KMS-11 (cell line): ENCODE data around the gene UNCX.
"Not testable (repeated sequence)": the region's sequence is repeated elsewhere in the genome, so short reads cannot be mapped to it uniquely, and the experiment has no call there.

Experiments used
- H2AFZ ChIP-seq: fragments of 200-600 bp; sonication (generic); 2 replicates; pipeline ENCODE4 v1.6.1; 2016; ENCODE audit warnings: antibody characterized with exemption, mixed run types, low read depth
- H3K27ac ChIP-seq: fragments of 200-600 bp; sonication (generic); 2 replicates; pipeline ENCODE4 v1.6.1; 2016; ENCODE audit warnings: mild to moderate bottlenecking, mixed run types
- H3K27me3 ChIP-seq: fragments of 200-600 bp; sonication (generic); 2 replicates; pipeline ENCODE4 v1.6.1; 2017; ENCODE audit warnings: mild to moderate bottlenecking, low read depth, mixed run types, moderate library complexity; ENCODE audit not compliant: insufficient read depth
- H3K36me3 ChIP-seq: fragments of 200-600 bp; sonication (generic); 2 replicates; pipeline ENCODE4 v1.6.1; 2017; ENCODE audit warnings: mild to moderate bottlenecking, mixed run types; ENCODE audit not compliant: insufficient read depth
- H3K4me1 ChIP-seq: fragments of 200-600 bp; sonication (generic); 2 replicates; pipeline ENCODE4 v1.6.1; 2016; ENCODE audit warnings: mild to moderate bottlenecking, low read depth, mixed run types; ENCODE audit not compliant: poor library complexity, severe bottlenecking
- H3K4me2 ChIP-seq: fragments of 200-600 bp; sonication (generic); 2 replicates; pipeline ENCODE4 v1.7.0; 2016; ENCODE audit warnings: mild to moderate bottlenecking, mixed run types
- H3K4me3 ChIP-seq: fragments of 200-600 bp; sonication (generic); IDR thresholded peaks from 2 replicates; pipeline ENCODE4 v1.6.1; 2017; ENCODE audit warnings: low read depth, low read length, mixed read lengths; ENCODE audit not compliant: insufficient read depth
- H3K79me2 ChIP-seq: fragments of 200-600 bp; sonication (generic); 2 replicates; pipeline ENCODE4 v1.6.1; 2016; ENCODE audit warnings: low read depth, mixed run types; ENCODE audit not compliant: insufficient read depth
- H3K9ac ChIP-seq: fragments of 200-600 bp; sonication (generic); 2 replicates; pipeline ENCODE4 v1.6.1; 2016; ENCODE audit warnings: mild to moderate bottlenecking, mixed run types
- H4K20me1 ChIP-seq: fragments of 200-600 bp; sonication (generic); 2 replicates; pipeline ENCODE4 v1.6.1; 2016; ENCODE audit warnings: mild to moderate bottlenecking, mixed run types; ENCODE audit not compliant: insufficient read depth
- TF ChIP-seq, protein P1 (sequence below): fragments of 200-600 bp; sonication (generic); conservative IDR thresholded peaks from 2 replicates; pipeline ENCODE4 v1.6.1; 2017; ENCODE audit warnings: low read depth, mild to moderate bottlenecking, antibody characterized with exemption, low read length, moderate library complexity, mixed read lengths

Gene UNCX

DNA sequence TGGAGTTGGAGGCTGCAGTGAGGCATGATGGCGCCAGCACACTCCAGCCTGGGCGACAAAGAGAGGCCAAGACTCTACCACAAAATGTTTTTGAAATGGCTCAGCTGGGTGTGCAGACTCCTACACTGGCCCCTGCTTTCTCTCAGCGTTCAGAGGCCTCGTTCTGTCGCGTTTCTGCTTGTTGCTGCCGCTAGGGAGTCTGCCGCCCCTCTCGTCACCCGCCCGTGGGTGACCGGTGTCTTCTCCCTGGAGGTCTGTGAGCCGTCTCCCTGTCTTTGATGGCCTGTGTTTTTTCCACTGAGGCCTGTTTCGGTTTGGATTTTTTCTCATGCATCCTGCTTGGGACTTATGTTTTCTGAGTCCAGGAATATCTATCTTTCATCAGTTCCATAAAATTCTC, 23.6 kb upstream of the UNCX start:
- Histone ChIP-seq H3K27ac (no peak overlapping the region), H3K9ac (no peak overlapping the region), H3K79me2 (no peaks in the 10 kb centered on the region), H2AFZ (no peak overlapping the region), H4K20me1 (no peaks in the 10 kb centered on the region), H3K4me2 (no peak overlapping the region), H3K4me1 (no peaks in the 10 kb centered on the region), H3K36me3 (no peaks in the 10 kb centered on the region), H3K4me3 (no peak overlapping the region), H3K27me3 (peaks cover 100% of the 10 kb centered on the region)
- TF ChIP-seq, protein P1, sequence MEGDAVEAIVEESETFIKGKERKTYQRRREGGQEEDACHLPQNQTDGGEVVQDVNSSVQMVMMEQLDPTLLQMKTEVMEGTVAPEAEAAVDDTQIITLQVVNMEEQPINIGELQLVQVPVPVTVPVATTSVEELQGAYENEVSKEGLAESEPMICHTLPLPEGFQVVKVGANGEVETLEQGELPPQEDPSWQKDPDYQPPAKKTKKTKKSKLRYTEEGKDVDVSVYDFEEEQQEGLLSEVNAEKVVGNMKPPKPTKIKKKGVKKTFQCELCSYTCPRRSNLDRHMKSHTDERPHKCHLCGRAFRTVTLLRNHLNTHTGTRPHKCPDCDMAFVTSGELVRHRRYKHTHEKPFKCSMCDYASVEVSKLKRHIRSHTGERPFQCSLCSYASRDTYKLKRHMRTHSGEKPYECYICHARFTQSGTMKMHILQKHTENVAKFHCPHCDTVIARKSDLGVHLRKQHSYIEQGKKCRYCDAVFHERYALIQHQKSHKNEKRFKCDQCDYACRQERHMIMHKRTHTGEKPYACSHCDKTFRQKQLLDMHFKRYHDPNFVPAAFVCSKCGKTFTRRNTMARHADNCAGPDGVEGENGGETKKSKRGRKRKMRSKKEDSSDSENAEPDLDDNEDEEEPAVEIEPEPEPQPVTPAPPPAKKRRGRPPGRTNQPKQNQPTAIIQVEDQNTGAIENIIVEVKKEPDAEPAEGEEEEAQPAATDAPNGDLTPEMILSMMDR = no peak

DNA sequence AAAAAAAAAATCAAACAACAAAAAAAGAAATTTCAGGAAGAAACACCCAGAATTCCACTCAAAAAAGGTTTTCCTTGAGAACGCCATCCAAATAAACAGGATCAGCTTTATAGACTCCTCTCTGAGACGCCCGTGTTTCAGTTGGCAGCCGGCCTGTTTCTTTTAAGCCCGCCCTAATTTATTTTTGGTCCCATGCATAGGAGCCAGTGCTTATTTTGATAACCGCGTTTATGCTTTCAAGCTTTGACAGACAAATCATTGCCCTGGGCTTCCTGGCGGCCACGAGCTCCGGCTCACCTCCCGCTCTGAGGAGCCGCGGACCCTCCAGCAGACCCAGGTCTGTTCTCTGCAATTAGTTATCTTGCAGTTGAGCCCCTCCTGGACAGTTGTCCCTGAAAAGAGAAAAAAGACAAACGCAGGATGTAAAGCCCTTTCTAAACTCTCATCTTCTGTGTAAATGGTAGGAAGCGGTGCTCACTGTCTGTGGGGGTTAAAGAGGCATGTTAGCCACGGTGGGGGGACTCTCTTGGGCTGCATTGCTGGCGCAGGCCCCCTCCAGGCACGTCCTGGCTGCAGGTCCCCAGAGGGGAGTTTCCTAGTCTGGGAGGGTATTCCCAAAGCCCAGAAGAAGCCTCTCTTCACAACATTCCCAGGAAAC, 22.2 kb upstream of the UNCX start:
- H3K4me3 ChIP-seq = no peak overlapping the region
- no peaks in the 10 kb centered on the region for H4K20me1 ChIP-seq
- no peaks in the 10 kb centered on the region for H3K79me2 ChIP-seq
- H3K27me3 ChIP-seq = peaks cover 100% of the 10 kb centered on the region
- no peaks in the 10 kb centered on the region for H3K4me1 ChIP-seq
- no peak overlapping the region for H3K9ac ChIP-seq
- TF ChIP-seq, protein P1 = no peak
- H3K36me3 ChIP-seq = no peaks in the 10 kb centered on the region
- H2AFZ ChIP-seq = no peak overlapping the region
- no peak overlapping the region for H3K4me2 ChIP-seq
- no peak overlapping the region for H3K27ac ChIP-seq

GRCh38 chr7:1210979-1211608, 21.6 kb upstream of the UNCX start:
- H3K9ac ChIP-seq = no peak overlapping the region
- peaks cover 100% of the 10 kb centered on the region for H3K27me3 ChIP-seq
- no peaks in the 10 kb centered on the region for H4K20me1 ChIP-seq
- no peak overlapping the region for H3K4me3 ChIP-seq
- H3K4me2 ChIP-seq = no peak overlapping the region
- H3K79me2 ChIP-seq = no peaks in the 10 kb centered on the region
- H3K27ac ChIP-seq = no peak overlapping the region
- TF ChIP-seq, protein P1 = no peak
- H2AFZ ChIP-seq = no peak overlapping the region
- H3K4me1 ChIP-seq = no peaks in the 10 kb centered on the region
- H3K36me3 ChIP-seq = no peaks in the 10 kb centered on the region

DNA sequence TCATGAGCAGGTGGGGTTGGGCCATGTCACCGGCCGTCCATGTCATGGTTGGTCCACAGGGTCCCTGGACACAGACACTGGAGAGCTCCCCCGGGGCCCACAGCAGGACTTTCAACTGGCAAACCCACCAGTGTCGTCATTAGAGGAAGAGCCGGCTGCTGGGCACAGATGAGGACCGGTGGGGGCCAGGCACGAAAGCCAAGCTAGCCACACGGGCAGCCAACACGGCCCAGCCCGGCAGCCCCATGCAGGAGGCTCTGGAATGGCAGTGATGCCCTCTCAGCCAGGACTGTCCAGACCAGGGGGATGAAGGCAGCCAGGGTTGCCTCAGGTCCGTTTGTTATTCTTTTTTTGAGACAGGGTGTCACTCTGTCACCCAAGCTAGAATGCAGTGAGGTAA, 21.1 kb upstream of the UNCX start:
- H3K4me3 ChIP-seq = no peak overlapping the region
- H3K27ac ChIP-seq = no peak overlapping the region
- no peak overlapping the region for H3K4me2 ChIP-seq
- no peak overlapping the region for H2AFZ ChIP-seq
- no peaks in the 10 kb centered on the region for H3K79me2 ChIP-seq
- H4K20me1 ChIP-seq = no peaks in the 10 kb centered on the region
- no peak overlapping the region for H3K9ac ChIP-seq
- no peaks in the 10 kb centered on the region for H3K36me3 ChIP-seq
- TF ChIP-seq, protein P1 = no peak
- peaks cover 98% of the 10 kb centered on the region for H3K27me3 ChIP-seq
- no peaks in the 10 kb centered on the region for H3K4me1 ChIP-seq

GRCh38 chr7:1212025-1212424, 20.6 kb upstream of the UNCX start:
- peaks cover 94% of the 10 kb centered on the region for H3K27me3 ChIP-seq
- not testable (repeated sequence) for H3K9ac ChIP-seq, H3K4me2 ChIP-seq, H3K4me1 ChIP-seq, H3K27ac ChIP-seq, H3K79me2 ChIP-seq, H4K20me1 ChIP-seq, H3K36me3 ChIP-seq, H3K4me3 ChIP-seq, H2AFZ ChIP-seq
